Glutamatergic neuron (in vitro differentiated cells): ENCODE data around the gene ZNF827. TPM values are rescaled to one million over a fixed set of nuclear protein-coding genes. Genes with fewer than 3 reads are reported as not detected.

ENCODE experiments used
- DNase-seq: peaks from one replicate; pipeline ENCODE4 v3.0.0; 2022
- H3K27ac Mint-ChIP-seq: one replicate; pipeline ENCODE4 v1.8.0; 2020; ENCODE audit warnings: mild to moderate bottlenecking, mixed read lengths, inconsistent platforms; ENCODE audit not compliant: unreplicated experiment
- H3K27me3 Mint-ChIP-seq: one replicate; pipeline ENCODE4 v1.8.0; 2020; ENCODE audit warnings: mild to moderate bottlenecking, moderate library complexity, mixed read lengths, inconsistent platforms; ENCODE audit not compliant: unreplicated experiment
- H3K36me3 Mint-ChIP-seq: one replicate; pipeline ENCODE4 v1.8.0; 2020; ENCODE audit warnings: mild to moderate bottlenecking, mixed read lengths, inconsistent platforms; ENCODE audit not compliant: unreplicated experiment
- H3K4me1 Mint-ChIP-seq: one replicate; pipeline ENCODE4 v1.8.0; 2020; ENCODE audit warnings: mild to moderate bottlenecking, low read depth, mixed read lengths, inconsistent platforms; ENCODE audit not compliant: unreplicated experiment
- H3K4me3 Mint-ChIP-seq: one replicate; pipeline ENCODE4 v1.8.0; 2020; ENCODE audit warnings: mild to moderate bottlenecking, mixed read lengths, inconsistent platforms; ENCODE audit not compliant: unreplicated experiment
- H3K9me3 Mint-ChIP-seq: one replicate; pipeline ENCODE4 v1.8.0; 2020; ENCODE audit warnings: mild to moderate bottlenecking, moderate library complexity, mixed read lengths, inconsistent platforms; ENCODE audit not compliant: unreplicated experiment
- CTCF ChIP-seq: fragments of 200-600 bp; sonication (generic); IDR thresholded peaks from one replicate; pipeline ENCODE4 v1.5.0; 2021; ENCODE audit not compliant: partially characterized antibody, unreplicated experiment
- total RNA-seq: library from RNA; stranded (reverse); fragmentation: NEBNext Ultra II Directional; extraction: Animal tissue kit (Norgen Biotek cat#: 25700); gene quantifications from one replicate; pipeline ENCODE4 v1.2.1, GENCODE V29; 2021; ENCODE audit not compliant: unreplicated experiment

ZNF827 gene
- total RNA-seq, 1 donor from 2014 or later, result 227 TPM

DNA sequence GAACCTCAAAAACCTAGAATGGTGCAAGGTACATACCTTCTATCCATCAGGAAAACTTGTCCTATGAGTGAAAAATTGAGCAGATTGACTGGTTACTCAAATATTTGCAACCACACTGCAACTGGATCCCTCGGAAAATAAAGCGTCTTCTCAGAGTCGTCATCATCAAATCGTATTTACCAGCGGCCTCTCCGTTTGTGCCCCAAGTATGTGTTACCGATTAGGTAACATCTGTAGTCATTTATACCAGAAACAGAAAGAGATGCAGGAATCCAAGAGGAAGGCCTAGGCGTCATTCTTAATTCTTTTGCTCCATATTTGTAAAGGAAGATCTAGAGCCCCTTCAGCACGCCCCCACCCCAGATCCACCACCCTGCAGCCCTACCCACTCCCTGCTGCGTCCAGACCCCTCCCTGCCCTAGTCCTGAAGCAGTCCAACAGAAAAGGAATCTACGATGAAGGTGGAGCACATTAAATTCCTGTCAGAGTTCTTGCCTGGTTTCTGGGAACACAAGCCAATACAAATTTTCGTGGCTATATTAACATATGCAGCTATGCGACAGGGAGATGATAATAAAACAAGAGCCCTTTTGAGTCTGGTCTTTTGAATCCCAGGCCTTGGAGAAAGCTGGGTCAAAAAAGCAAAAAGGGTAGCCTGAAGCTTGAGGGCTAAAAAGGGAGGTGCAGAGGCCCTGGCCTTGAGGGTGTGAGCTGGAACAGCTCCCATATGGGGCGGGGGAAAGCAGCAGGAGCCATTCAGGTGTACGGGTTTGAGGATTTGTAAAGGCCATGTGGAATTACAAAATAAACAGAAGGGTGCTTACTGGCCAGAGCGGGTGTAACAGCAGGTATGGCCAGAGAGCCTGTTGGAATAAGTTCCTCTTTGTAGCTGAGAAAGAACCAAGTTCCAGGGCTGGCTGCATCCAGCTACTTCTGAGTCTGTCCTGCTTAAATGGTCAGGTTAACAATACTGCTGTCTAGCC lies 77.0 kb downstream of the ZNF827 start:
- Mint-ChIP-seq H3K27me3 (peaks cover 3% of the 10 kb centered on the region), H3K4me3 (no peak overlapping the region), H3K36me3 (no peaks in the 10 kb centered on the region), H3K4me1 (peaks cover 32% of the 10 kb centered on the region), H3K9me3 (peaks cover 3% of the 10 kb centered on the region), H3K27ac (peak overlapping the region; percentile 52)
- TF ChIP-seq CTCF, result no peak
- DNase-seq, result no peak

DNA sequence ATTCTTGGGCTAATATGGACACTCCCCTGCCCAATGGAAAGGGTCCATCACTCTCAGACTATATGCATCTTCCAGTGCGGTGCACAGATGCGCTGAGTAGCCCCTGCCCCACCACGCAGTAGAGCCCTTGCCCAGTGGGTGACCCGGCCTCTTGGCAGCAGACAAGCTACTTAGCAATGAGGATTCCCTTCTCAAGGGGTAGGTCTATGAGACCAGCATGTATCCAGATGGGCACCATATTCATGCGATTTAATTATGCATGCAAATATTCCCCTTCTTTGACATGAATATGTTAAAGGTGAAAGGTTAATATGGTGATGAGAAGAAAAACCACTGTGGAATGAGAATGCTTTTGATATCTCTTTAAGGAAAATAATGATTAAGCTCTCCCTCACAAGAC lies 77.7 kb downstream of the ZNF827 start:
- TF ChIP-seq CTCF, result no peak
- Mint-ChIP-seq H3K27me3 (peaks cover 3% of the 10 kb centered on the region), H3K27ac (no peak overlapping the region), H3K9me3 (peaks cover 3% of the 10 kb centered on the region), H3K36me3 (no peaks in the 10 kb centered on the region), H3K4me3 (no peak overlapping the region), H3K4me1 (peaks cover 28% of the 10 kb centered on the region)
- no peak for DNase-seq

DNA sequence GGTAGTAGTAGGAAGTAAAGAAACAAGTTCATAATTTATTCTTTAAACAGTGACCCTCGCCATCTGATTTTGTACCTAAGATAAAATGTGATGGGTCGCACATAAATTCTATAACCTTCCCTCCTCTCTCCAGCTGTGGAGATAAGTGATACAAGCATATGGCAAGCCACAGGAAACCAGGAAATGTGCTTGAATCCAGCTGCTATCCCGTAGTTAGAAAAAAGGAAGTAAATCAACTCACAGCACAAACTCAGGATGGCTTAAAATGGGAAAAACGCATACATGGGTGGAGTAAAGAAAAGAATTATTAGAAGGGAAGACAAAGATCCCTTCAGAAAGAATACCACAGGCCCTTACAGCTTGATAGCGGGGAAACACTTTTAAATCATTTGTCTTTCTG lies 78.2 kb downstream of the ZNF827 start:
- DNase-seq, result no peak
- Mint-ChIP-seq H3K27ac (peak overlapping the region; percentile 77), H3K27me3 (peaks cover 2% of the 10 kb centered on the region), H3K4me3 (no peak overlapping the region), H3K9me3 (peaks cover 3% of the 10 kb centered on the region), H3K4me1 (peaks cover 23% of the 10 kb centered on the region), H3K36me3 (no peaks in the 10 kb centered on the region)
- no peak for TF ChIP-seq CTCF

- DNase-seq, result no peak
- Mint-ChIP-seq H3K36me3 (no peaks in the 10 kb centered on the region), H3K27ac (peak overlapping the region; percentile 12), H3K4me1 (peaks cover 20% of the 10 kb centered on the region), H3K27me3 (peaks cover 2% of the 10 kb centered on the region), H3K9me3 (peaks cover 3% of the 10 kb centered on the region), H3K4me3 (no peak overlapping the region)
- TF ChIP-seq CTCF, result no peak
Measured at GRCh38 chr4:145859926-145860325, 78.7 kb downstream of the ZNF827 start.

DNA sequence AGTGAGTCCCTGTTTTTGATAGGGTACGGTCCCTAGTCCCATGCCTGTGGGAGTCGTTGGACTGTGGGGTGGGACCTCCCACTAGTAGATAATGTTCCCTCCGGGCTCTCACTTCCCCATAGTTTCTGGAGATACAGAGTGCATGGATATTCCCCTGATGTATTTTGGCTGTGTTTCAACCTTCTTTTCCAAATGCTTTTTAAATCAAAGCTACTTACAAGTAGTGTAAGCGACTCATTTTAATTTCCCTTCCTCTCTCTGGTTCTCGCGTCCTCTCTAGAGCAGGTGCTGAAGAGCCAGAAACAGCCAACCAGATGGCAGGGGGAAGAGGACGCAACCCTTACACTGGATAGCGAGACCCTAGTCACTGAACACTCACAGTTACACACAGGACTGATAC lies 79.2 kb downstream of the ZNF827 start:
- Mint-ChIP-seq H3K36me3 (no peaks in the 10 kb centered on the region), H3K9me3 (peaks cover 3% of the 10 kb centered on the region), H3K4me3 (no peak overlapping the region), H3K4me1 (peaks cover 20% of the 10 kb centered on the region), H3K27ac (peak overlapping the region; percentile 12), H3K27me3 (peaks cover 2% of the 10 kb centered on the region)
- no peak for TF ChIP-seq CTCF
- DNase-seq, result no peak
